Measurements from ENCODE around the gene ADH5.

The ADH5 gene

DNA sequence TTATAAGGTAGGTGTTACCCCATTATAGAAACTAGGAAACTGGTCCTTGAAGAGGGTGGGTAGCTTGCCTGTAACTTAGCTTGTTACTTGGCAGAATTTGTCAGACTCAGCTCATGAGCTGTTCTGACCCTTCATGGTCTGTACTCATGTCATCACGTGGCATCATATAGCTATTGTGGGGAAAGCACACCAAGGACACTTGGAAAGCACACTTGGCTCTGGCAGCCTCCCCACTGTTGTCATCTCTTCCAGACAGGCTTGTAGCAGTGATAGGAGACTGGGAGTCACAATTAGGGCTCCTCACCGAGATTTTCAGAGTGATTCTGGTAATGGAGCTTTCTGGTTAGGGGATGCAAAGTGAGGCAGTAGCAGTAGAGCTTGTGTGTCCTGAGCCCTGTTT lies 30.4 kb downstream of the ADH5 start:
- TF ChIP-seq, protein P1, sequence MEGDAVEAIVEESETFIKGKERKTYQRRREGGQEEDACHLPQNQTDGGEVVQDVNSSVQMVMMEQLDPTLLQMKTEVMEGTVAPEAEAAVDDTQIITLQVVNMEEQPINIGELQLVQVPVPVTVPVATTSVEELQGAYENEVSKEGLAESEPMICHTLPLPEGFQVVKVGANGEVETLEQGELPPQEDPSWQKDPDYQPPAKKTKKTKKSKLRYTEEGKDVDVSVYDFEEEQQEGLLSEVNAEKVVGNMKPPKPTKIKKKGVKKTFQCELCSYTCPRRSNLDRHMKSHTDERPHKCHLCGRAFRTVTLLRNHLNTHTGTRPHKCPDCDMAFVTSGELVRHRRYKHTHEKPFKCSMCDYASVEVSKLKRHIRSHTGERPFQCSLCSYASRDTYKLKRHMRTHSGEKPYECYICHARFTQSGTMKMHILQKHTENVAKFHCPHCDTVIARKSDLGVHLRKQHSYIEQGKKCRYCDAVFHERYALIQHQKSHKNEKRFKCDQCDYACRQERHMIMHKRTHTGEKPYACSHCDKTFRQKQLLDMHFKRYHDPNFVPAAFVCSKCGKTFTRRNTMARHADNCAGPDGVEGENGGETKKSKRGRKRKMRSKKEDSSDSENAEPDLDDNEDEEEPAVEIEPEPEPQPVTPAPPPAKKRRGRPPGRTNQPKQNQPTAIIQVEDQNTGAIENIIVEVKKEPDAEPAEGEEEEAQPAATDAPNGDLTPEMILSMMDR (IDR thresholded peaks at IDR 0.05; ENCODE audit: insufficient read depth, low read depth, low read length, missing control alignments), result no peak
- no peak overlapping the region for H3K4me3 ChIP-seq (ENCODE audit: low read length)
- DNase-seq (ENCODE audit: low read depth), result no peak

GRCh38 chr4:99054428-99054994 lies 34.1 kb downstream of the ADH5 start:
- DNase-seq (ENCODE audit: low read depth), result no peak
- H3K4me3 ChIP-seq (ENCODE audit: low read length), result no peak overlapping the region
- TF ChIP-seq, protein P1 (IDR thresholded peaks at IDR 0.05; ENCODE audit: insufficient read depth, low read depth, low read length, missing control alignments), result no peak

DNA sequence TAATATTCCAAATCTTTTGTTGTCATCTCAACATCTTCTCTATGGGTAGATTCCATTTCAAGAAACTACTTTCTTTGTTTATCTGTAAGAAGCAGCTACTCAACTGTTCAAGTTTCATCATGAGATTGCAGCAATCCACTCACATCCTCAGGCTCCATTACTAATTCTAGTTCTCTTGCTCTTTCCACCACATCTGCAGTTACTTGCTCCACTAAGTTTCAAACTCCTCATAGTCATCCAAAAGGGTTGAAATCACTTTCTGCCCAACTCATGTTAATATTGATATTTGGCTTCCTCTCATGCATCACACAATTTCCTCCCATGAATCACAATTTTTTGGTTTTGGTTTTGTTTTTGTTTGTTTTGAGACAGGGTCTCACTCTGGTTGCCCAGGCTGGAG lies 35.7 kb downstream of the ADH5 start:
- H3K4me3 ChIP-seq (ENCODE audit: low read length), result no peak overlapping the region
- TF ChIP-seq, protein P1 (IDR thresholded peaks at IDR 0.05; ENCODE audit: insufficient read depth, low read depth, low read length, missing control alignments), result no peak
- peak; percentile 13 for DNase-seq (ENCODE audit: low read depth)

GRCh38 chr4:99047710-99048109 lies 40.9 kb downstream of the ADH5 start:
- H3K4me3 ChIP-seq (ENCODE audit: low read length), result no peak overlapping the region
- TF ChIP-seq, protein P1 (IDR thresholded peaks at IDR 0.05; ENCODE audit: insufficient read depth, low read depth, low read length, missing control alignments), result no peak
- DNase-seq (ENCODE audit: low read depth), result no peak

- TF ChIP-seq, protein P1 (IDR thresholded peaks at IDR 0.05; ENCODE audit: insufficient read depth, low read depth, low read length, missing control alignments), result no peak
- DNase-seq (ENCODE audit: low read depth), result no peak
- no peak overlapping the region for H3K4me3 ChIP-seq (ENCODE audit: low read length)
Measured at GRCh38 chr4:99043346-99043745, 45.2 kb downstream of the ADH5 start.

- no peak overlapping the region for H3K4me3 ChIP-seq (ENCODE audit: low read length)
- DNase-seq (ENCODE audit: low read depth), result no peak
- TF ChIP-seq, protein P1 (IDR thresholded peaks at IDR 0.05; ENCODE audit: insufficient read depth, low read depth, low read length, missing control alignments), result no peak
Measured at GRCh38 chr4:99038213-99038612, 50.4 kb downstream of the ADH5 start.

DNA sequence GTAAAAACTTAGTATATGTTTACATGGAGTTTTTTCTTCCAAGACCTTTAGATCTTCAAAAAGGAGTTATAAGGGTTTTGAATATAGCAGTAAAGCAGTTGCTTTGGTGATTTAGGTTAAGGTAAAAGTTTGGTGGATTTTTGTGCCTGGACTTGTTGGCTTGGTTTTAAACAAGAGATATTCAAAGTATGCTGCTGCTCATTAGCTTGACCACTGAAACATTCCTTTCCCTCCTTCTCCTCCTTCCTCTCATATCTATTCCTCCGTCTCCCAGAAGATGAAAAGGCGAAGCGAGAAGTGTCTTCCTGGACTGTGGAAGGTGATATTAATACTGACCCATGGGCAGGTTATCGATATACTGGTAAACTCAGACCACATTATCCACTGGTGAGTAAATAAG lies 54.6 kb downstream of the ADH5 start:
- DNase-seq (ENCODE audit: low read depth), result no peak
- no peak overlapping the region for H3K4me3 ChIP-seq (ENCODE audit: low read length)
- TF ChIP-seq, protein P1 (IDR thresholded peaks at IDR 0.05; ENCODE audit: insufficient read depth, low read depth, low read length, missing control alignments), result no peak

All from epithelial cell of esophagus (primary cell).